ENCODE results near the gene LARP4B.

- TF ChIP-seq CTCF (IDR thresholded peaks at IDR 0.05) (no peak), EZH2 (IDR thresholded peaks at IDR 0.05; ENCODE audit: borderline replicate concordance, insufficient read depth, low read depth, low read length, poor library complexity, severe bottlenecking) (no peak)
Measured at GRCh38 chr10:771647-772046, 159.9 kb downstream of the LARP4B start.

All from B cell (primary cell).